Measurements from ENCODE around the gene EIF5B.

EIF5B gene

GRCh38 chr2:99420031-99420430 is 82.8 kb downstream of the EIF5B start:
- DNase-seq = no peak

- no peak for DNase-seq
Measured at GRCh38 chr2:99420751-99421299, 83.6 kb downstream of the EIF5B start.

GRCh38 chr2:99421469-99421868 is 84.3 kb downstream of the EIF5B start:
- no peak for DNase-seq

GRCh38 chr2:99422599-99422998 is 85.4 kb downstream of the EIF5B start:
- DNase-seq = no peak

GRCh38 chr2:99424371-99424770 is 87.2 kb downstream of the EIF5B start:
- DNase-seq = no peak

- DNase-seq = no peak
Measured at GRCh38 chr2:99425022-99425421, 87.8 kb downstream of the EIF5B start.

- DNase-seq = no peak
Measured at GRCh38 chr2:99430614-99431291, 93.6 kb downstream of the EIF5B start.

- DNase-seq = no peak
Measured at GRCh38 chr2:99431587-99432275, 94.5 kb downstream of the EIF5B start.

- no peak for DNase-seq
Measured at GRCh38 chr2:99433340-99433739, 96.2 kb downstream of the EIF5B start.

- DNase-seq = no peak
Measured at GRCh38 chr2:99436874-99437273, 99.7 kb downstream of the EIF5B start.

GRCh38 chr2:99439971-99440505 is 102.8 kb downstream of the EIF5B start:
- DNase-seq = no peak

GRCh38 chr2:99442837-99443236 is 105.6 kb downstream of the EIF5B start:
- DNase-seq = no peak

- DNase-seq = no peak
Measured at GRCh38 chr2:99444222-99444621, 107.0 kb downstream of the EIF5B start.

GRCh38 chr2:99445065-99445464 is 107.9 kb downstream of the EIF5B start:
- DNase-seq = no peak

GRCh38 chr2:99448556-99448955 is 111.4 kb downstream of the EIF5B start:
- no peak for DNase-seq

GRCh38 chr2:99450199-99450598 is 113.0 kb downstream of the EIF5B start:
- DNase-seq = no peak
